ENCODE measurements around the gene ATAD1.

ATAD1 gene

GRCh38 chr10:87759551-87759950 is 58.5 kb downstream of the ATAD1 start:
- Mint-ChIP-seq H3K36me3 (ENCODE audit: low read depth) (peaks cover 32% of the 10 kb centered on the region), H3K27me3 (ENCODE audit: low read depth, poor library complexity) (no peaks in the 10 kb centered on the region), H3K27ac (no peak overlapping the region), H3K4me3 (no peak overlapping the region), H3K4me1 (peaks cover 17% of the 10 kb centered on the region), H3K9me3 (no peaks in the 10 kb centered on the region)
- TF ChIP-seq CTCF (IDR thresholded peaks at IDR 0.05), result no peak
- DNase-seq, result no peak

- no peak overlapping the region for H3K27ac Mint-ChIP-seq
- no peaks in the 10 kb centered on the region for H3K9me3 Mint-ChIP-seq
- DNase-seq, result no peak
- no peak overlapping the region for H3K4me3 Mint-ChIP-seq
- H3K36me3 Mint-ChIP-seq (ENCODE audit: low read depth), result peaks cover 35% of the 10 kb centered on the region
- no peaks in the 10 kb centered on the region for H3K27me3 Mint-ChIP-seq (ENCODE audit: low read depth, poor library complexity)
- TF ChIP-seq CTCF (IDR thresholded peaks at IDR 0.05), result no peak
- peaks cover 7% of the 10 kb centered on the region for H3K4me1 Mint-ChIP-seq
Observed at GRCh38 chr10:87757685-87758084, 60.3 kb downstream of the ATAD1 start.

DNA sequence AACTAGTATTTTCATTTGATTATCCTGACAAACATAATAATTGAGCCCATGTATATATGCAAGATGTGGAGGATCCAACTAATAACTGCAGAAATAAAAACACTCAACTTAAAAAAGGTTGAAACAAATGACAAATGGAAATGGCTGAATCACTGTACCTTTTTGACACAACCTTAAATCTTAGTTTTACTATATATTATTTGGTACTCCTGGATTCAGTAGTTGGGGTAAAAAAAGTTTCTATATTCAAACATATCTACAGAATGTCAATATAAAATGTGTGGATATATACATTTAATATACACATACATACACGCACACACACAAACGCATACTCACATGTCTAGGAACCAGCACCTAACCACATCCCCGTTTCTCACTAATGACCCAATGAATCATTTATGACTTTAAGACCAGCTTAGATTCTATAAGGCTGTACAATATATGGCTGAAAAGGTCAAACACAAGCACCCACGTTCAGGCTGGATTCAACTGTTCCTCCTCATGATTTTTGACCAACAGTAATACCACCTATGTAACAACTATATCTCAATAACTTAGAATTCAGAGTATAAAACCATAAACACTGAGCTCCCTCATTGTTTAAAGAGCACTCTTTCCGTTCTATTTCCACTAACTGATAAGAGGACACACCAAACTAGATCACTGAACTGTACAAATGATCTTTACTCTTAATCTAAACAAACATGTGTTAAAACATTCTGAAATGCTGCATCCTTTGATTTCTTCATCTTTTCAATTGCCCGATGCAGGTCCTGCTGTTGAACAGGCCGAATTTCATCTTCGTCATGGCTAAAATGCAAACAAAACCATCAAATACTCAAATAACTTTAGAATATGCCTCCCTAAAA is 63.8 kb downstream of the ATAD1 start:
- peaks cover 28% of the 10 kb centered on the region for H3K36me3 Mint-ChIP-seq (ENCODE audit: low read depth)
- no peak for TF ChIP-seq CTCF (IDR thresholded peaks at IDR 0.05)
- no peak for DNase-seq

GRCh38 chr10:87752566-87752965 is 65.5 kb downstream of the ATAD1 start:
- H3K27me3 Mint-ChIP-seq (ENCODE audit: low read depth, poor library complexity), result no peaks in the 10 kb centered on the region
- H3K27ac Mint-ChIP-seq, result no peak overlapping the region
- no peaks in the 10 kb centered on the region for H3K9me3 Mint-ChIP-seq
- no peak overlapping the region for H3K4me3 Mint-ChIP-seq
- H3K4me1 Mint-ChIP-seq, result no peaks in the 10 kb centered on the region
- TF ChIP-seq CTCF (IDR thresholded peaks at IDR 0.05), result no peak
- peaks cover 28% of the 10 kb centered on the region for H3K36me3 Mint-ChIP-seq (ENCODE audit: low read depth)
- DNase-seq, result no peak

More for the DNA sequence above, 63.8 kb downstream of the ATAD1 start:
- H3K4me1 Mint-ChIP-seq, result no peaks in the 10 kb centered on the region
- no peaks in the 10 kb centered on the region for H3K9me3 Mint-ChIP-seq
- H3K4me3 Mint-ChIP-seq, result no peak overlapping the region
- no peak overlapping the region for H3K27ac Mint-ChIP-seq
- no peaks in the 10 kb centered on the region for H3K27me3 Mint-ChIP-seq (ENCODE audit: low read depth, poor library complexity)

GRCh38 chr10:87751274-87751673 is 66.8 kb downstream of the ATAD1 start:
- Mint-ChIP-seq H3K36me3 (ENCODE audit: low read depth) (peaks cover 24% of the 10 kb centered on the region), H3K4me3 (no peak overlapping the region), H3K4me1 (no peaks in the 10 kb centered on the region), H3K9me3 (no peaks in the 10 kb centered on the region), H3K27ac (no peak overlapping the region), H3K27me3 (ENCODE audit: low read depth, poor library complexity) (no peaks in the 10 kb centered on the region)
- DNase-seq, result no peak
- TF ChIP-seq CTCF (IDR thresholded peaks at IDR 0.05), result no peak

- no peaks in the 10 kb centered on the region for H3K9me3 Mint-ChIP-seq
- TF ChIP-seq CTCF (IDR thresholded peaks at IDR 0.05), result no peak
- no peaks in the 10 kb centered on the region for H3K4me1 Mint-ChIP-seq
- no peaks in the 10 kb centered on the region for H3K27me3 Mint-ChIP-seq (ENCODE audit: low read depth, poor library complexity)
- H3K4me3 Mint-ChIP-seq, result no peak overlapping the region
- peaks cover 19% of the 10 kb centered on the region for H3K36me3 Mint-ChIP-seq (ENCODE audit: low read depth)
- H3K27ac Mint-ChIP-seq, result no peak overlapping the region
- DNase-seq, result no peak
Observed at GRCh38 chr10:87750817-87751216, 67.2 kb downstream of the ATAD1 start.

All from nephron progenitor cell (in vitro differentiated cells).